Kidney epithelial cell (primary cell): ENCODE results near the gene CADM2. TPM values are rescaled to one million over a fixed set of nuclear protein-coding genes. Genes with fewer than 3 reads are reported as not detected.
A peak's percentile ranks its signal among the peaks of the same experiment; 100 is the strongest.

Experiments
- DNase-seq: peaks from one replicate; pipeline ENCODE4 v3.0.0-alpha.2; 2010; ENCODE audit warnings: low read depth
- H3K27me3 ChIP-seq: 2 replicates; pipeline ENCODE4 v1.6.0; 2011; ENCODE audit warnings: low read length; ENCODE audit not compliant: control insufficient read depth, insufficient read depth
- H3K36me3 ChIP-seq: 2 replicates; pipeline ENCODE4 v1.5.1; 2011; ENCODE audit warnings: low read length; ENCODE audit not compliant: control insufficient read depth, insufficient read depth
- H3K4me3 ChIP-seq: 2 replicates; pipeline ENCODE4 v1.5.1; 2011; ENCODE audit warnings: low read depth, mild to moderate bottlenecking, control low read depth, low read length
- total RNA-seq: library from RNA; depleted of rRNA; stranded (reverse); fragments of >200 nt; gene quantifications from 2 replicates; pipeline ENCODE4 v1.2.3, GENCODE V29; 2015
- TF ChIP-seq, protein P1 (sequence below): IDR thresholded peaks from 2 replicates; pipeline ENCODE4 v1.5.1; 2011; ENCODE audit warnings: mild to moderate bottlenecking, moderate library complexity, low read length, control low read depth, inconsistent platforms; ENCODE audit not compliant: insufficient read depth, poor library complexity, severe bottlenecking

CADM2 gene
- total RNA-seq, 1 donor from 2014 or later, result 0.42 TPM

DNA sequence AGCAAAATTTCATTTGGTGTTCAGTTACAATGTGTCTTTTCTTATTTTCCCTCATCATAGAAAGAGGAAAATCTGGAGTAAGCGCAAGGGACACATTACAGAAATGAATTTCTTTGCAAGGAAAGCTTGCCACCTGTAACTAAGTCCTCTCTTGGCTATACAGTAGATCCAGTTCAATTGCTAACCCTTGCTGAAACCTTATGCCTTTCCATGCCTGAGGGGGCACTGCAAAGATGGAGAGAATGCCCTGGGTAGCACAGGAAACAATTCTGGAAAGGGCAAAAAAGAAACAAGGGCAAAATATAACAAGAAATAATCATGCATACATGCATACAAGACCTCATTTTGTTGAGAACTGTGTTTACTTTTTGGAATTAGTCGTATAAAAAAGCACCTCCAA, 4.3 kb downstream of the CADM2 start:
- Histone ChIP-seq H3K27me3 (peaks cover 28% of the 10 kb centered on the region), H3K4me3 (no peak overlapping the region), H3K36me3 (no peaks in the 10 kb centered on the region)
- TF ChIP-seq, protein P1, sequence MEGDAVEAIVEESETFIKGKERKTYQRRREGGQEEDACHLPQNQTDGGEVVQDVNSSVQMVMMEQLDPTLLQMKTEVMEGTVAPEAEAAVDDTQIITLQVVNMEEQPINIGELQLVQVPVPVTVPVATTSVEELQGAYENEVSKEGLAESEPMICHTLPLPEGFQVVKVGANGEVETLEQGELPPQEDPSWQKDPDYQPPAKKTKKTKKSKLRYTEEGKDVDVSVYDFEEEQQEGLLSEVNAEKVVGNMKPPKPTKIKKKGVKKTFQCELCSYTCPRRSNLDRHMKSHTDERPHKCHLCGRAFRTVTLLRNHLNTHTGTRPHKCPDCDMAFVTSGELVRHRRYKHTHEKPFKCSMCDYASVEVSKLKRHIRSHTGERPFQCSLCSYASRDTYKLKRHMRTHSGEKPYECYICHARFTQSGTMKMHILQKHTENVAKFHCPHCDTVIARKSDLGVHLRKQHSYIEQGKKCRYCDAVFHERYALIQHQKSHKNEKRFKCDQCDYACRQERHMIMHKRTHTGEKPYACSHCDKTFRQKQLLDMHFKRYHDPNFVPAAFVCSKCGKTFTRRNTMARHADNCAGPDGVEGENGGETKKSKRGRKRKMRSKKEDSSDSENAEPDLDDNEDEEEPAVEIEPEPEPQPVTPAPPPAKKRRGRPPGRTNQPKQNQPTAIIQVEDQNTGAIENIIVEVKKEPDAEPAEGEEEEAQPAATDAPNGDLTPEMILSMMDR, result no peak
- DNase-seq, result no peak

DNA sequence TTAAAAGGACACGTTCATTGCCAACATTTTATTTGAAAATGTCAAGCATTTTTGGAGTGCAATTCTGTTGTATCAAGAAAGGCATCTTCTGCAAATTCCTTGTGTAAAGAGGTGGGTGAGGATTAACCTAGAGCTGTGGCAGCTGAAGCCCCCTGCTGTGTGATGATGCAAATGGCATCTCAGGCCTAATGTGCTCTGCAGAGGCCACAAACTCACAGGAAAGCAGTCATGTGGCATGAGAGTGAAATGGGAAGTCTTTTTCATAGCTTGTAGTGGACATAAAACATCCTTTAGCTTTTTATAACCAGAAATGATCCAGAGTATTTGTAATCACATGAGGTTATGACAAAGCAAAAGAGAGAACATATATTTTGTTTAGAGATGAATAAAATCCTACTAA, 6.4 kb downstream of the CADM2 start:
- no peak for DNase-seq
- Histone ChIP-seq H3K27me3 (peaks cover 17% of the 10 kb centered on the region), H3K36me3 (no peaks in the 10 kb centered on the region), H3K4me3 (no peak overlapping the region)
- TF ChIP-seq, protein P1, result peak; percentile 32

DNA sequence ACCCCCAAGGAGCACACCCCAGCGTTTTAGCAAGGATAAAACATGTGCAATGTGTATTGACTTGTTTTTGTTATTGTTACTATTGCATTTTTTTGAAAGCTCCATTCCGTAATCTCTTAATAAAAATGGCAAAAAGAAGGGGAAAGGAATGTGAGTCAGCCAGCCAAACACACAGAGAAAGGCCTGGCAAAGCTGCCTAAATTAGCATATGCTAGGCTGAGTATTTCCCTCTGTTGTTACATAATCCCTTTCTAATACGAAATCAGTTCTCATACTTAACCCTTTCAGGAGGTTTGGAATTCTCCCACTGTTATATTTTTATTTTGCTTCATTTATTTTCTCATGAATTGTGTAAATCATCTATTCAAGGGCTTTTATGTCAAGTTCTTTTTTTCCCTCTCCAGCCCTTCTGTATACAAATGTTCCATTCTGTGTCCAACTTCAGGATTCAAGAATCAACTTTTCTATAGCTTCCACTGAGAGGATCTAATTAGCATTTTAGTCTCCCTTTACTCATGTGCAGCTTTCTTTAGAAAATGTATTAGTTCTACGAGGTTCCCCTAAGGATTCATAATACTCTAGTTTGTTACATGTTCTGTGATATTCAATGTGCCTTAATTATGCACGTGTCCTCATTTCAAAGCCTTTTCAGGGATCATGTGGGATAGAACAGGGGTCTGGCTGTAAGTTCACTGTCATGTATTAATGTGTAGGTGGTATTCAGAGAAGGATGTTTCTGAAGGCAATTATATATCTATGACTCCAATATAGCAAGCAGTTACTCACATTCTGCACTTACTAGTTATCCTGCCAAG, 9.2 kb downstream of the CADM2 start:
- Histone ChIP-seq H3K27me3 (no peaks in the 10 kb centered on the region), H3K4me3 (no peak overlapping the region), H3K36me3 (no peaks in the 10 kb centered on the region)
- TF ChIP-seq, protein P1, result no peak
- no peak for DNase-seq

DNA sequence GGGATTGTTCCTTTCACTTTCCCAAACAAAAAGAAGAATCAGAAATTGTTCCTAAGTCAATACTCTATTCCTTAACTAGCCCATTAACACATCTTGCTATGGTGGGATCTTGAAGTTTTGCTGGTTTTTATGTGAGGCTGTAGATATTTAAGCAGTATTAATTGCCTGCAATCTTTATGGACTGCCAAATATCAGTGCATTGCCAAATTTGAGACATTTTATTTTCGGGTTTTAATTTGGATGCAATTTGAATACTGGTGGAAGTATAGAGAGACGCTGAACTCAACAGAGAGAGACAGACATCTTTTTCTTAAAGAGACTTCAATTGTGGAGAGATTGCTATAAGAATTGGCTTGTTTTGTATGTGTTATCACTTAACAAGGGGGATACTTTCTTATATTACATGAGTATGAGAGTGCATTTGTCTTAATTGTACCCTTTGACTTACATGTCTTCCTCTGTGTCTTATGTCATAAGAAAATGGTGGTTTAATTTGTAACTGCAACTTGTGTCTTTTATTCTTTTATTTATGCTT, 10.0 kb downstream of the CADM2 start:
- Histone ChIP-seq H3K27me3 (no peaks in the 10 kb centered on the region), H3K4me3 (no peak overlapping the region)

DNA sequence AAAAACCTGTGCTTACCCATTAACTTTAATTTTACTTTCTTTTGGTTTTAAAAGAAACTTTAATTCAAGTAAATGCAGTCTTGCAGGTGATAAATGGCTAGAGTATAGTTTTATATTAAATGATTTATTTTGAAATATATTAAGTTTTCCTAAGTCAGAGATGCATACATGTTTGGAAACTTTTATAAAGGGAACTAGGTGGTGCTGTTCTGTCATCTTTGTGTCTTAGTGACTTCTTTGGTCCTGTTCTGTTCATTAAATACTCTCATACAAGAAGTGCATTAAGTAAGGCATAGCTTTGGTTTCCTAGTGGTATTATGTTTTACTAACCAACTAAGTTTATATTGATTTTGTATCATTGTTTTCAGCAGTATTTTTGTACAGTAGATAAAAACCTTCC, 15.6 kb downstream of the CADM2 start:
- Histone ChIP-seq H3K36me3 (no peaks in the 10 kb centered on the region), H3K27me3 (no peaks in the 10 kb centered on the region), H3K4me3 (no peak overlapping the region)
- TF ChIP-seq, protein P1, result no peak
- DNase-seq, result no peak

More for the DNA sequence above, 10.0 kb downstream of the CADM2 start:
- no peak for DNase-seq
- TF ChIP-seq, protein P1, result no peak
- H3K36me3 ChIP-seq, result no peaks in the 10 kb centered on the region
